Activated naive CD4-positive, alpha-beta T cell treated with anti-CD3 and anti-CD28 coated beads for 36 hours (primary cell): ENCODE measurements around the gene RPL28. TPM values are rescaled to one million over a fixed set of nuclear protein-coding genes. Genes with fewer than 3 reads are reported as not detected.

Experiments used
- CTCF ChIA-PET: fragments of 350-600 bp; sonication (Branson Sonifier 250); formaldehyde crosslinking; loops from one replicate; lab custom pipeline; 2021; ENCODE audit warnings: antibody characterized with exemption; lab: Charles Lee
- DNase-seq: peaks from one replicate; pipeline ENCODE4 v3.0.0-alpha.2; 2020
- H3K27ac Mint-ChIP-seq: one replicate; pipeline ENCODE4 v1.8.0; 2021; ENCODE audit warnings: mild to moderate bottlenecking, mixed read lengths
- H3K27me3 Mint-ChIP-seq: one replicate; pipeline ENCODE4 v1.8.0; 2021; ENCODE audit warnings: low read depth, mixed read lengths
- H3K36me3 Mint-ChIP-seq: one replicate; pipeline ENCODE4 v1.8.0; 2021; ENCODE audit warnings: low read depth, mixed read lengths
- H3K4me1 Mint-ChIP-seq: one replicate; pipeline ENCODE4 v1.8.0; 2021; ENCODE audit warnings: low read depth, mixed read lengths
- H3K4me3 Mint-ChIP-seq: one replicate; pipeline ENCODE4 v1.8.0; 2021; ENCODE audit warnings: mild to moderate bottlenecking, moderate library complexity, mixed read lengths
- H3K9me3 Mint-ChIP-seq: one replicate; pipeline ENCODE4 v1.8.0; 2021; ENCODE audit warnings: mixed read lengths
- intact Hi-C: fragments of 100-400 bp; cut with micrococcal nuclease; formaldehyde crosslinking; loops from one replicate; pipeline ENCODE4 v1.15.1; 2023
- total RNA-seq, 2 experiments: library from RNA; stranded (reverse); gene quantifications; one replicate each; pipeline ENCODE4 v1.2.3, GENCODE V29; 2021

Gene RPL28
- 1,000 to 10,000 TPM; 3,327 to 3,354 TPM for total RNA-seq

GRCh38 chr19:55385724-55386492, at the start of gene RPL28:
RPL28 (plus strand) TSS chr19:55385932; CDS start chr19:55386358, 426 bp downstream.
- Mint-ChIP-seq H3K4me1 (peaks cover 59% of the 10 kb centered on the region), H3K9me3 (no peaks in the 10 kb centered on the region), H3K27ac (peak within 1 kb of the TSS; percentile 97), H3K36me3 (peaks cover 46% of the 10 kb centered on the region), H3K27me3 (no peaks in the 10 kb centered on the region), H3K4me3 (peak within 1 kb of the TSS; percentile 100)
- DNase-seq = peak; percentile 99
- CTCF ChIA-PET = no interaction called here
- intact Hi-C loops = loop anchor here (1.0 to 5.0 kb wide), 10 partner anchors 22 to 924 kb away; partner anchors contain the start of genes FIZ1, HSPBP1, KMT5C and LENG9

- no peak overlapping the region for H3K27ac Mint-ChIP-seq
- H3K27me3 Mint-ChIP-seq = peaks cover 5% of the 10 kb centered on the region
- H3K9me3 Mint-ChIP-seq = no peaks in the 10 kb centered on the region
- no peak for DNase-seq
- CTCF ChIA-PET = interaction anchor here (1.7 kb wide), 1 partner anchor 34 kb away, joined by 5 read pairs; no protein-coding TSS in a partner anchor
- no peaks in the 10 kb centered on the region for H3K36me3 Mint-ChIP-seq
- peaks cover 7% of the 10 kb centered on the region for H3K4me1 Mint-ChIP-seq
- H3K4me3 Mint-ChIP-seq = no peak overlapping the region
- intact Hi-C loops = loop anchor here (5.0 kb wide), 1 partner anchor 316 kb away; no protein-coding TSS in a partner anchor
These were observed 49.6 kb upstream of the RPL28 start for GRCh38 chr19:55336101-55336500.

- Mint-ChIP-seq H3K36me3 (peaks cover 12% of the 10 kb centered on the region), H3K27ac (peak within 1 kb of the TSS; percentile 92), H3K27me3 (no peaks in the 10 kb centered on the region), H3K4me1 (peaks cover 12% of the 10 kb centered on the region), H3K4me3 (peak within 1 kb of the TSS; percentile 90), H3K9me3 (no peaks in the 10 kb centered on the region)
- CTCF ChIA-PET = interaction anchor here (1.0 to 1.8 kb wide), 4 partner anchors 19 to 83 kb away, joined by 3 read pairs; partner anchors contain the start of gene HSPBP1
- intact Hi-C loops = loop anchor here (1.0 to 5.0 kb wide), 14 partner anchors 15 to 874 kb away; partner anchors contain the start of genes COX6B2, FIZ1, HSPBP1 and ISOC2
- peak; percentile 100 for DNase-seq
These were observed 46.4 kb upstream of the RPL28 start, which contains the start of gene KMT5C for GRCh38 chr19:55339105-55339888. KMT5C (plus strand) TSS chr19:55339876; CDS start chr19:55341937, 2,061 bp downstream.

DNA sequence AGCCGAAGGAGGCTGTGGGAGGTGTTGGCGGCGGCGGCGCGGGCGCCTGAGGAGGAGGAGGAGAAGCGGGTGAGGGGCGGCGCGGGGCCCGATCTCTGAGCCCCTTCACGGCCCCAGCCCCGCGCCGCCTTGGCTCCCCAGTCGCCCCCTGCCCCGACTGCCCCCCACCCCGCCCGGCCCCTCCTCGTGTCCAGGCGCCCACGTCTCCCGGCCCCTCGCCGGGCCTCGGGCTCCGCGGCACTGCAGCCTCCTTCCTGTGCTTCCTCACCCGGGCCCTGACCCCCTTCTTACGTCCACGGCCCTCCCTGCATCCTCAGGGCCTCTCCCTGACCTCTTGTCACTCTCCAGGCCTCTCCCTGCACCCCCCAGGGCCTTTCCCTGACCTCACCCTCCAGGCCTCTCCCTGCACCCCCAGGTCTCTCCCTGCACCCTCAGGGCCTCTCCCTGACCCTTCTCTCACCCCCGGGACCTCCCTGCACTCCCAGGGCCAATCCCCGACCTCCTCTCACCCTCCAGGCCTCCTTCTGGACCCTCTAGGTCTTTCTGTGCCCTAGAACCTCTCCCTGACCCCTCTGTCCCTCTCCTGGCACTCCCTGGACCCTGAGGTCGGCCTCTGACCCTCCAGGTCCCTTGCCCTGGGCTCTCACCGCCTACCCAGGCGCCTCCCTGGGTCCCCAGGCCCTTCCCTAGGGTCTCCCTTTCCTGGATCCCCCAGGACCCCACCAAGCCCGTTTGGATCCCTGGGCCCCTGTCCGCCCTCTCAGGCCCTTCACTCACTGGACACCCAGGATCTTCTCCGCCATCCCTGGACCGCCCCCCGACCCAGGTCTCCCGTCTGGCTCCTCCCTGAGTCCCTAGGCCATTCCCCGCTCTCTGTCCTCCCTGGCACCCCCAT, 45.6 kb upstream of the RPL28 start:
- peak overlapping the region; percentile 90 for H3K4me3 Mint-ChIP-seq
- H3K36me3 Mint-ChIP-seq = peaks cover 12% of the 10 kb centered on the region
- H3K4me1 Mint-ChIP-seq = peaks cover 12% of the 10 kb centered on the region
- CTCF ChIA-PET = interaction anchor here (1.0 to 1.4 kb wide), 3 partner anchors 19 to 44 kb away, joined by 3 to 5 read pairs (median 3); partner anchors contain the start of gene TMEM238
- H3K9me3 Mint-ChIP-seq = no peaks in the 10 kb centered on the region
- no peaks in the 10 kb centered on the region for H3K27me3 Mint-ChIP-seq
- DNase-seq = peak; percentile 63
- intact Hi-C loops = loop anchor here (1.0 to 5.0 kb wide), 14 partner anchors 14 to 875 kb away; partner anchors contain the start of genes COX6B2, FIZ1, HSPBP1 and ISOC2
- H3K27ac Mint-ChIP-seq = peak overlapping the region; percentile 92

GRCh38 chr19:55340784-55341147, 45.0 kb upstream of the RPL28 start:
- peaks cover 12% of the 10 kb centered on the region for H3K36me3 Mint-ChIP-seq
- H3K4me3 Mint-ChIP-seq = peak overlapping the region; percentile 90
- H3K4me1 Mint-ChIP-seq = peaks cover 12% of the 10 kb centered on the region
- CTCF ChIA-PET = interaction anchor here (1.4 kb wide), 1 partner anchor 44 kb away, joined by 5 read pairs; the partner anchor contains the start of gene TMEM238
- DNase-seq = peak; percentile 47
- peak overlapping the region; percentile 3 for H3K27ac Mint-ChIP-seq
- H3K27me3 Mint-ChIP-seq = no peaks in the 10 kb centered on the region
- intact Hi-C loops = no loop called here
- no peaks in the 10 kb centered on the region for H3K9me3 Mint-ChIP-seq

DNA sequence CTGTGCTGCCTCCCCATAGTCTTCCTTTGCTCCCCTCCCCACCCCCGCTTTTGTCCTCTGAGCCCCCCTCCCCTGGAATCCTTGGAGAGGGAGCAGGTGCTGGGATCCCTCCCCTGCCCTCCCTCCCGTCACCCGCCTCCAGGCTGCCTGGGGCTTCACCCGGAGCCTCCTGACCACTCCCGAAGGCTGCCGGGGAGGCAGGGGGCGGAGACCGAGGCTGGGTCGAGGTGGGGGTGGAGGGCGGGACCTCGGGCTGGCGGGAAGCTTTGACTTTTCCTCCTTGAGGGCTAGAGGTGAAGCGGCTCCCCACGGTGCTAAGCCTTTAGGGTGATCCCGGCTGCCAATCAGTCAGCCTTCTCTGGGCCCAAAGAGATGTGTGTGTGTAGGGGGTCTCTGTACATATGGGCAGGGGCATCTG, 44.6 kb upstream of the RPL28 start:
- intact Hi-C loops = no loop called here
- H3K27ac Mint-ChIP-seq = peak overlapping the region; percentile 27
- peaks cover 12% of the 10 kb centered on the region for H3K36me3 Mint-ChIP-seq
- no peaks in the 10 kb centered on the region for H3K9me3 Mint-ChIP-seq
- CTCF ChIA-PET = interaction anchor here (1.4 kb wide), 1 partner anchor 43 kb away, joined by 5 read pairs; the partner anchor contains the start of gene TMEM238
- peaks cover 12% of the 10 kb centered on the region for H3K4me1 Mint-ChIP-seq
- no peaks in the 10 kb centered on the region for H3K27me3 Mint-ChIP-seq
- peak overlapping the region; percentile 90 for H3K4me3 Mint-ChIP-seq
- DNase-seq = peak; percentile 86

DNA sequence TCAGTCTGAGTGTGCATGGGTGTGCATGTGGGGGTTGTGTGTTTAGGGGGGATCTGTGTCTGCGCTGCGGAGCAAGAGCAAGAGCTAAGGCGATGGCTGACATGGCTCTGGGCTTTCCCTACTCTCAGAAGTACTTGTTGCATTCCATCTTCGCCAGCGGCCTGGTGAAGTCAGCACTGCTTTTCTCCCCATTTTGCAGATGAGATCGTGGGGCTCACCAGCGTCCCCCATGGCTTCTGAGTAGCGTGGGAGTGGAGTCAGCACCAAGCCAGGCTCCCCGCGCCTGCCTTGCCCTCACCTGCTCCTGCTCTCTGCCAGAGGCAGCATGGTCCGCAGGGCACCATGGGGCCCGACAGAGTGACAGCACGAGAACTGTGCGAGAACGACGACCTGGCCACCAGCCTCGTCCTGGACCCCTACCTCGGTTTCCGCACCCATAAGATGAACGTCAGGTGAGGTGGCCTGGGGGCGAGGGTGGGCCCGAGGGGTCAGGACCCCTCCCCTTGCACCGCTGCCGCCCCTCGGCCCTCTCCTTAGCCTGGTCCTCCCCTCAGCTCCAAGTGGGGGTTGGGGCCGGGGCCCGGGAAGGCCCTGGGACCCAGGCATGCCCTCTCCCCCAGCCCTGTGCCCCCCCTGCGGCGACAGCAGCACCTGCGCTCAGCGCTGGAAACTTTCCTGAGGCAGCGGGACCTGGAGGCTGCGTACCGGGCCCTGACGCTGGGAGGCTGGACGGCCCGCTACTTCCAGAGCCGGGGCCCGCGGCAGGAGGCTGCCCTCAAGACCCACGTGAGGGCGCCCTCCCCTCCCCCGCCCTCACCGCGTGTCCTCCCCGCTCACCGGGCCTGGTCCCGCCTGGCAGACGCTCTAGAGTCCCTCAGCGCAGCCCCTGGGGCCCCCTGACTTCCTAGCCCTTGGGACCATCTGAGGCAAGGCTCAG, 43.9 kb upstream of the RPL28 start:
- CTCF ChIA-PET = interaction anchor here (1.4 kb wide), 1 partner anchor 43 kb away, joined by 5 read pairs; the partner anchor contains the start of gene TMEM238
- H3K4me1 Mint-ChIP-seq = peaks cover 12% of the 10 kb centered on the region
- H3K36me3 Mint-ChIP-seq = peaks cover 12% of the 10 kb centered on the region
- H3K27me3 Mint-ChIP-seq = no peaks in the 10 kb centered on the region
- DNase-seq = no peak
- intact Hi-C loops = no loop called here
- peak overlapping the region; percentile 27 for H3K27ac Mint-ChIP-seq
- H3K9me3 Mint-ChIP-seq = no peaks in the 10 kb centered on the region
- H3K4me3 Mint-ChIP-seq = peak overlapping the region; percentile 90

DNA sequence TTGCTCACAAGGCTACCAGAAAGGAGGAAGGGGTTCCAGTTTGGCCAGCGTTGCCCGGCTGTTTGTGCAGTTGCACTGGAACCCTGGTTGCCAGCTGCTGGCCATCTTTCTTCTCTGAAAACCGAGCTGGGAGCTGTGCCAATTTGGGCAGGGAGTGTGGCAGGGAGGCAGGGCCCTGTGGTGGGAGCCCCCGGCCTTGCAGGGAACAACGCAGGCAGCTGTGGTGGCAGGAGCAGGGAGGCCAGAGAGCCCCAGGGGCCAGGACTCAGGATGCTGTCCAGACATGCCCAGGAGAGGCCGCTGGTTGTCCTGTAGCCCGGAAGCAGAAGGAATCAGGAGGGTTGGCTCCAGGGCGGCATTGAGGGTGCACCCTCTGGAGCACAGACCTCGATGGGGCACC, 41.3 kb upstream of the RPL28 start:
- H3K9me3 Mint-ChIP-seq = no peaks in the 10 kb centered on the region
- H3K27me3 Mint-ChIP-seq = no peaks in the 10 kb centered on the region
- H3K36me3 Mint-ChIP-seq = peaks cover 12% of the 10 kb centered on the region
- CTCF ChIA-PET = interaction anchor here (1.2 kb wide), 1 partner anchor 43 kb away, joined by 3 read pairs; no protein-coding TSS in a partner anchor
- peaks cover 5% of the 10 kb centered on the region for H3K4me1 Mint-ChIP-seq
- H3K27ac Mint-ChIP-seq = no peak overlapping the region
- no peak overlapping the region for H3K4me3 Mint-ChIP-seq
- intact Hi-C loops = no loop called here
- DNase-seq = no peak

GRCh38 chr19:55345101-55345817, 40.5 kb upstream of the RPL28 start:
- H3K4me1 Mint-ChIP-seq = peaks cover 5% of the 10 kb centered on the region
- intact Hi-C loops = no loop called here
- H3K9me3 Mint-ChIP-seq = no peaks in the 10 kb centered on the region
- CTCF ChIA-PET = no interaction called here
- H3K27me3 Mint-ChIP-seq = no peaks in the 10 kb centered on the region
- H3K4me3 Mint-ChIP-seq = no peak overlapping the region
- DNase-seq = no peak
- no peak overlapping the region for H3K27ac Mint-ChIP-seq
- peaks cover 12% of the 10 kb centered on the region for H3K36me3 Mint-ChIP-seq
